DOHH2 (cell line): ENCODE data around the gene KCNMA1.

ENCODE experiments used
- H3F3A ChIP-seq: fragments of 200-600 bp; sonication (generic), shearing (Covaris generic); 2 replicates; pipeline ENCODE4 v1.6.0; 2016; ENCODE audit warnings: antibody characterized with exemption, mild to moderate bottlenecking; ENCODE audit not compliant: control insufficient read depth, insufficient read depth
- H3K27ac ChIP-seq: fragments of 200-600 bp; sonication (generic); 2 replicates; pipeline ENCODE4 v1.5.1; 2014; ENCODE audit warnings: low read depth, mild to moderate bottlenecking, low read length, moderate library complexity
- H3K27me3 ChIP-seq: fragments of 200-600 bp; sonication (generic); 2 replicates; pipeline ENCODE4 v1.6.1; 2014; ENCODE audit warnings: mild to moderate bottlenecking, low read length, mixed read lengths; ENCODE audit not compliant: control insufficient read depth
- H3K36me3 ChIP-seq: fragments of 200-600 bp; sonication (generic); 2 replicates; pipeline ENCODE4 v1.6.1; 2014; ENCODE audit warnings: mild to moderate bottlenecking, low read length, moderate library complexity, mixed read lengths; ENCODE audit not compliant: control insufficient read depth
- H3K4me1 ChIP-seq: fragments of 200-600 bp; sonication (generic); 2 replicates; pipeline ENCODE4 v1.6.1; 2014; ENCODE audit warnings: mild to moderate bottlenecking, low read length, mixed read lengths; ENCODE audit not compliant: control insufficient read depth
- H3K4me2 ChIP-seq: fragments of 200-600 bp; sonication (generic); 2 replicates; pipeline ENCODE4 v1.6.0; 2014; ENCODE audit warnings: mild to moderate bottlenecking, low read length, moderate library complexity
- H3K4me3 ChIP-seq: fragments of 200-600 bp; sonication (generic); 2 replicates; pipeline ENCODE4 v1.5.1; 2014; ENCODE audit warnings: mild to moderate bottlenecking, low read length, mixed read lengths
- H3K79me2 ChIP-seq: fragments of 200-600 bp; sonication (generic); 2 replicates; pipeline ENCODE4 v1.6.1; 2014; ENCODE audit warnings: mild to moderate bottlenecking, low read length, mixed read lengths; ENCODE audit not compliant: control insufficient read depth
- H3K9me2 ChIP-seq: fragments of 200-600 bp; sonication (generic); replicated peaks from 2 replicates; pipeline ENCODE4 v1.6.1; 2014; ENCODE audit warnings: mild to moderate bottlenecking, low read length, mixed read lengths; ENCODE audit not compliant: control insufficient read depth
- H3K9me3 ChIP-seq: fragments of 200-600 bp; sonication (generic); 2 replicates; pipeline ENCODE4 v1.6.1; 2014; ENCODE audit warnings: antibody characterized with exemption, low read length, mixed read lengths; ENCODE audit not compliant: control insufficient read depth, insufficient read depth
- H4K20me1 ChIP-seq: fragments of 200-600 bp; sonication (generic); 2 replicates; pipeline ENCODE4 v1.6.0; 2014; ENCODE audit warnings: low read depth, mild to moderate bottlenecking, antibody characterized with exemption, low read length, moderate library complexity; ENCODE audit not compliant: control insufficient read depth, insufficient read depth
- CTCF ChIP-seq: fragments of 200-600 bp; sonication (generic); IDR thresholded peaks from one replicate; pipeline ENCODE4 v1.5.1; 2014; ENCODE audit warnings: antibody characterized with exemption, mild to moderate bottlenecking, low read depth, low read length; ENCODE audit not compliant: poor library complexity, severe bottlenecking
- EZH2phosphoT487 ChIP-seq: fragments of 200-600 bp; sonication (generic); IDR thresholded peaks from 2 replicates; pipeline ENCODE4 v1.6.1; 2017; ENCODE audit warnings: borderline replicate concordance, mild to moderate bottlenecking, antibody characterized with exemption, low read length, moderate library complexity, mixed read lengths

KCNMA1 gene

DNA sequence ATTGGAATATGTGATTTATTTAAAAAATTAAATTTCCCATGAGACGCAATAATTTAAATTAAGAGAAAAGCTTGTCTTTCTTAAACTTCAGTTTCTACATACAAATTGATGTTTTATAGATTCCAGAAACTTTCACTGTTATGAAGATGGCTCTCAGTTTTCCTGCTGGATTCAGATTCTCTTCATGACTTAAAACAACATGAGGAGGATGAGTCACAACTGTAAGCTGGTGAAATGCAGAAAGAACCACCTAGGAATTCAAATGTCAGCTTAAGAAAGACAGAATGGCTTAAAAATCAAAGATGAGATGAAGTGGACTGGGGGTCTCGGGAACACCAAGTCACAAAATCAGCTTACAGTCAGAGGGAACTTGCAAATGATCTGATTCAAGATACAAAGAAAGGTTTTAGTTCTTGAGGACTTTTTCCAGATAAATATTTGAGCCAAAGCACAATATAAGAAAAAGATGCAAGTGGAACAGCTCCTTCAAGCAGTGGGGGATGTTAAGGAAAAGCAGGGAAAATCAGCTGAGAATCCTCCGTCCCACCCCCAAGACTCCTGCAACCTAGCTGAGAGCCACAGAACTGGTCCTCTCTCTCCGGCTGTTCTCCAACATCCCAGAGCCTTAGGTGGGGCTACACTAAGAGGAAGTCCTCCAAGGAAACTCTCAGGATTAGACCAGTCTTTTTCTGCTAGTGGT lies 279.8 kb downstream of the KCNMA1 start:
- TF ChIP-seq EZH2phosphoT487 (no peak), CTCF (no peak)
- Histone ChIP-seq H3K4me3 (no peak overlapping the region), H3K9me3 (no peaks in the 10 kb centered on the region), H4K20me1 (no peaks in the 10 kb centered on the region), H3K27me3 (no peaks in the 10 kb centered on the region), H3K4me2 (no peak overlapping the region), H3F3A (no peaks in the 10 kb centered on the region), H3K9me2 (no peaks in the 10 kb centered on the region), H3K36me3 (no peaks in the 10 kb centered on the region), H3K79me2 (no peaks in the 10 kb centered on the region), H3K4me1 (no peaks in the 10 kb centered on the region), H3K27ac (no peak overlapping the region)

DNA sequence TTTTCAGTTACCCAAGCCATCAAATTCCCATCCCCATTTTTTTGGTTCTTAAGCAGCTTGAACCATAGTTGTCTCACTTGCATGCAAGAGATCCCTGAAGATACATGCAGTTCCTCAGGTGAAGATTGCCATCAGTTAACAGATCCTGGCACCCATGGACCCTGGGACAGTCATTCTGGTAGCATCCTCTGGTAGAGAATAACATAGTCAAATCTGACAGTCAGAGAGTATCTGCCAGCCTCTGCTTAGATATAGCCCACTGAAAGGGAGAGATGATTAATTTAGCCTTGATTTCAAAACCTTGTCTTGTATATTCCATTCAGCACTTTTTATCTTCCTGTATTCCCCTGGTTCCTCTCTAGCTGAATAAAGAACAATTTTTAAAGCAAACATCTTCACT lies 280.4 kb downstream of the KCNMA1 start:
- no peaks in the 10 kb centered on the region for H3K79me2 ChIP-seq
- H3K36me3 ChIP-seq, result no peaks in the 10 kb centered on the region
- H3K9me2 ChIP-seq, result no peaks in the 10 kb centered on the region
- no peak for TF ChIP-seq EZH2phosphoT487
- no peak for TF ChIP-seq CTCF
- no peak overlapping the region for H3K4me2 ChIP-seq
- H3K4me1 ChIP-seq, result no peaks in the 10 kb centered on the region
- no peaks in the 10 kb centered on the region for H3K27me3 ChIP-seq
- H3K9me3 ChIP-seq, result no peaks in the 10 kb centered on the region
- no peaks in the 10 kb centered on the region for H4K20me1 ChIP-seq
- no peak overlapping the region for H3K27ac ChIP-seq
- H3F3A ChIP-seq, result no peaks in the 10 kb centered on the region
- no peak overlapping the region for H3K4me3 ChIP-seq

GRCh38 chr10:77355844-77356243 lies 281.8 kb downstream of the KCNMA1 start:
- Histone ChIP-seq H3K4me2 (no peak overlapping the region), H3K27me3 (no peaks in the 10 kb centered on the region), H3K36me3 (no peaks in the 10 kb centered on the region), H3K27ac (no peak overlapping the region), H3K4me1 (no peaks in the 10 kb centered on the region), H3K9me3 (no peaks in the 10 kb centered on the region), H3K4me3 (no peak overlapping the region), H3F3A (no peaks in the 10 kb centered on the region), H3K79me2 (no peaks in the 10 kb centered on the region), H4K20me1 (no peaks in the 10 kb centered on the region), H3K9me2 (no peaks in the 10 kb centered on the region)
- TF ChIP-seq CTCF, result no peak
- TF ChIP-seq EZH2phosphoT487, result no peak
